Measurements from ENCODE around the gene TUBA4B. TPM values are rescaled to one million over a fixed set of nuclear protein-coding genes. Genes with fewer than 3 reads are reported as not detected.

The TUBA4B gene
- total RNA-seq, 1 donor from 2014 or later: not detected

- DNase-seq (ENCODE audit: low read depth in 2 of 2): peak; percentile 89 to 96
Observed at GRCh38 chr2:219218732-219219701, 34.0 kb upstream of the TUBA4B start, which contains the start of gene ABCB6. ABCB6 (minus strand) TSS chr2:219218958; CDS start chr2:219218673, 285 bp downstream.

- DNase-seq (ENCODE audit: low read depth in 2 of 2): no peak
Observed at GRCh38 chr2:219219784-219220532, 33.1 kb upstream of the TUBA4B start.

- no peak for DNase-seq (ENCODE audit: low read depth in 2 of 2)
Observed at GRCh38 chr2:219220652-219221402, 32.2 kb upstream of the TUBA4B start.

- DNase-seq (ENCODE audit: low read depth in 2 of 2): no peak
Observed at GRCh38 chr2:219221957-219222518, 31.0 kb upstream of the TUBA4B start.

- no peak for DNase-seq (ENCODE audit: low read depth in 2 of 2)
Observed at GRCh38 chr2:219223831-219224610, 29.0 kb upstream of the TUBA4B start.

GRCh38 chr2:219225350-219225749 is 27.7 kb upstream of the TUBA4B start:
- no peak for DNase-seq (ENCODE audit: low read depth in 2 of 2)

GRCh38 chr2:219228041-219228910 is 24.8 kb upstream of the TUBA4B start:
- no peak for DNase-seq (ENCODE audit: low read depth in 2 of 2)

GRCh38 chr2:219228911-219229304 is 24.1 kb upstream of the TUBA4B start:
- no peak for DNase-seq (ENCODE audit: low read depth in 2 of 2)

GRCh38 chr2:219229305-219230058 is 23.6 kb upstream of the TUBA4B start, which contains the start of the genes ANKZF1 and ATG9A:
ANKZF1 (plus strand) TSS chr2:219229806; CDS start chr2:219230258, 452 bp downstream.
ATG9A (minus strand) TSS chr2:219229636; CDS start chr2:219228024, 1,612 bp downstream.
- DNase-seq (ENCODE audit: low read depth in 2 of 2): peak; percentile 99

GRCh38 chr2:219230059-219230540 is 22.9 kb upstream of the TUBA4B start:
- peak; percentile 39 to 54 for DNase-seq (ENCODE audit: low read depth in 2 of 2)

GRCh38 chr2:219234331-219234730 is 18.7 kb upstream of the TUBA4B start:
- no peak for DNase-seq (ENCODE audit: low read depth in 2 of 2)

GRCh38 chr2:219243291-219243761 is 9.7 kb upstream of the TUBA4B start:
- DNase-seq (ENCODE audit: low read depth in 2 of 2): no peak

- DNase-seq (ENCODE audit: low read depth in 2 of 2): no peak
Observed at GRCh38 chr2:219244789-219245147, 8.3 kb upstream of the TUBA4B start.

- DNase-seq (ENCODE audit: low read depth in 2 of 2): peak; percentile 95 to 97
Observed at GRCh38 chr2:219245148-219245898, 7.7 kb upstream of the TUBA4B start, which contains the start of the genes GLB1L and STK16. GLB1L (minus strand) TSS chr2:219245444; CDS start chr2:219243573, 1,871 bp downstream. STK16 (plus strand) TSS chr2:219245479; CDS start chr2:219246000, 521 bp downstream.

- peak in 1 of 2 donors; percentile 12 for DNase-seq (ENCODE audit: low read depth in 2 of 2)
Observed at GRCh38 chr2:219245899-219246230, 7.2 kb upstream of the TUBA4B start.

- DNase-seq (ENCODE audit: low read depth in 2 of 2): no peak
Observed at GRCh38 chr2:219246559-219246958, 6.5 kb upstream of the TUBA4B start.
